Thyroid gland (tissue), 4 donors: ENCODE results near the gene OR10V1.

Experiments used
- POLR2A ChIP-seq, 2 donors: fragments of 450-650 bp; IDR thresholded peaks; one replicate each; pipeline ENCODE4 v1.6.1; 2017; ENCODE audit warnings: antibody characterized with exemption in 2 of 2, mild to moderate bottlenecking in 2 of 2, moderate library complexity in 1 of 2
- TF ChIP-seq, protein P1 (sequence below), 6 experiments: fragments of 200-600 bp in 3 of 6; fragments of 450-650 bp in 3 of 6; sonication (generic) in 3 of 6; IDR thresholded peaks; one replicate each; pipeline ENCODE4 v1.5.1; 2016 to 2019; ENCODE audit warnings: antibody characterized with exemption in 6 of 6, mild to moderate bottlenecking in 2 of 6, inconsistent platforms in 1 of 6, moderate library complexity in 1 of 6

DNA sequence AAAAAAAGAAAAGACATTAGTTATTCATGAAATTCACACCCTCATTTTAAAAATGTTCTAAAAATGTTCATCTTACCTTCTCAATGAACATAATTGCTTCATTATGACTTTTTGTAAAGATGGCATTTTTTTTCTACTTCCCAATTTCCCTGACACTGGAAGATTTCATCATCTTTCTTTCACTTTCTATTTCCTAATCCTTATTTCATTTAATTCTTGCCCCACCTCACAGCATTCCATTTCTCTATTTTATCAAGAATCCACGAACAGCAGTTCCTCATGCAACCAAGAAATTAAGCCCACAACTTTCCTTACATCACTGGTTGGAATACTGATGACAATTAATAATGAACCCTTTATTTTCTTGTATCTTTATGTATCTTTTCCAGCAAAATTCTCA, 46.7 kb downstream of the OR10V1 start:
- TF ChIP-seq, protein P1, sequence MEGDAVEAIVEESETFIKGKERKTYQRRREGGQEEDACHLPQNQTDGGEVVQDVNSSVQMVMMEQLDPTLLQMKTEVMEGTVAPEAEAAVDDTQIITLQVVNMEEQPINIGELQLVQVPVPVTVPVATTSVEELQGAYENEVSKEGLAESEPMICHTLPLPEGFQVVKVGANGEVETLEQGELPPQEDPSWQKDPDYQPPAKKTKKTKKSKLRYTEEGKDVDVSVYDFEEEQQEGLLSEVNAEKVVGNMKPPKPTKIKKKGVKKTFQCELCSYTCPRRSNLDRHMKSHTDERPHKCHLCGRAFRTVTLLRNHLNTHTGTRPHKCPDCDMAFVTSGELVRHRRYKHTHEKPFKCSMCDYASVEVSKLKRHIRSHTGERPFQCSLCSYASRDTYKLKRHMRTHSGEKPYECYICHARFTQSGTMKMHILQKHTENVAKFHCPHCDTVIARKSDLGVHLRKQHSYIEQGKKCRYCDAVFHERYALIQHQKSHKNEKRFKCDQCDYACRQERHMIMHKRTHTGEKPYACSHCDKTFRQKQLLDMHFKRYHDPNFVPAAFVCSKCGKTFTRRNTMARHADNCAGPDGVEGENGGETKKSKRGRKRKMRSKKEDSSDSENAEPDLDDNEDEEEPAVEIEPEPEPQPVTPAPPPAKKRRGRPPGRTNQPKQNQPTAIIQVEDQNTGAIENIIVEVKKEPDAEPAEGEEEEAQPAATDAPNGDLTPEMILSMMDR (IDR thresholded peaks at IDR 0.05), result no peak
- TF ChIP-seq POLR2A (IDR thresholded peaks at IDR 0.05), result no peak
